NCI-H1105 (cell line): Measurements from ENCODE around the gene MEX3A.
A peak's percentile ranks its signal among the peaks of the same experiment; 100 is the strongest.
"Not testable (repeated sequence)": the region's sequence is repeated elsewhere in the genome, so short reads cannot be mapped to it uniquely, and the experiment has no call there.

Experiments
- DNase-seq: peaks from one replicate; lab custom pipeline; 2025; lab: John Stamatoyannopoulos, UW

Gene MEX3A, protein sequence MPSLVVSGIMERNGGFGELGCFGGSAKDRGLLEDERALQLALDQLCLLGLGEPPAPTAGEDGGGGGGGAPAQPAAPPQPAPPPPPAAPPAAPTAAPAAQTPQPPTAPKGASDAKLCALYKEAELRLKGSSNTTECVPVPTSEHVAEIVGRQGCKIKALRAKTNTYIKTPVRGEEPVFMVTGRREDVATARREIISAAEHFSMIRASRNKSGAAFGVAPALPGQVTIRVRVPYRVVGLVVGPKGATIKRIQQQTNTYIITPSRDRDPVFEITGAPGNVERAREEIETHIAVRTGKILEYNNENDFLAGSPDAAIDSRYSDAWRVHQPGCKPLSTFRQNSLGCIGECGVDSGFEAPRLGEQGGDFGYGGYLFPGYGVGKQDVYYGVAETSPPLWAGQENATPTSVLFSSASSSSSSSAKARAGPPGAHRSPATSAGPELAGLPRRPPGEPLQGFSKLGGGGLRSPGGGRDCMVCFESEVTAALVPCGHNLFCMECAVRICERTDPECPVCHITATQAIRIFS

GRCh38 chr1:156082309-156083091, at the start of gene MEX3A:
TSS of gene MEX3A (minus strand) at chr1:156082465. CDS start at chr1:156081998, 467 bp downstream.
- DNase-seq = peak; percentile 78

GRCh38 chr1:156130578-156130942, 48.3 kb upstream of the MEX3A start:
- DNase-seq = no peak

DNA sequence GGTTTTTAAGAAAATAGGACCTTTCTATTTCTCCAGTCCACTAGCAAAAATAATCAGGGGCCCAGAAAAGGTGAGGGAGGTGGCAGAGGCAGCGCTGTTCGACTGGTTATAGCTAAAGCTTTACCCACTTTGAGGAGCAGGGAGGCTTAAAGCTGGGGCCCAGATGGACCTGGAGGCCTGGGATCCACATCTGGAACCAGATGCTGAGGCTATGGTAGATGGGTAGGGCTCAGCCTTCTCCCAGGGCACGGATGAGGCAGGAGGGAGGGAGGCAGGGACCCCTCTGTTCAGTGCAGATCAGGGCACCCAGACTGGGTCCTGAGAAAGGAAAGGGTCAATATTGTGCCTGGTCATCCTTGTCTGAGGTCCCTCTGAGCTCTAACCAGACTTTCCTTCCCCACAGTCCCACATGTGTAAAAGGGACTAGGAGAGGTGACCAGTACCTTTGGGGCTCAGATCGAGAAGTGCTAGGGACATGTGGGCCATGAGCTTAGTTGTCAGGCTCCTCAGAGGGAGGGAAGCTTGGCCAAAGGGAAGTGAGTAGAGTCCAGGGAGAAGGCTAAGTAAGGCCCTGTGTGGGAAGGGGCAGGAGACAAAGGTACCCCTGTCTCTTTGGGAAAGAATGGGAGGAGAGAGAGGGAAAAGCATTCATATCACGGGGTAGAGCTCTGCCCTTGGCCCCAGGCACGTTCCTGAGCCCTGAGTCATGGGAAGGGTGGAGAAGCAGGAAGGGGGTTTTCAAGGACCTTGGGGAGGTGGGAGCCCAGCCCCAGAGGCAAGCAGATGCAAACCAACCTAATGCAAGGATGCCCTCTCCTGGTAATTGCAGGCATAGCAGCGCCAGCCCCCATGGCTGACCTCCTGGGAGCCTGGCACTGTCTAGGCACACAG, 47.7 kb upstream of the MEX3A start:
- DNase-seq = peak; percentile 56

GRCh38 chr1:156128654-156129597, 46.7 kb upstream of the MEX3A start:
- no peak for DNase-seq

DNA sequence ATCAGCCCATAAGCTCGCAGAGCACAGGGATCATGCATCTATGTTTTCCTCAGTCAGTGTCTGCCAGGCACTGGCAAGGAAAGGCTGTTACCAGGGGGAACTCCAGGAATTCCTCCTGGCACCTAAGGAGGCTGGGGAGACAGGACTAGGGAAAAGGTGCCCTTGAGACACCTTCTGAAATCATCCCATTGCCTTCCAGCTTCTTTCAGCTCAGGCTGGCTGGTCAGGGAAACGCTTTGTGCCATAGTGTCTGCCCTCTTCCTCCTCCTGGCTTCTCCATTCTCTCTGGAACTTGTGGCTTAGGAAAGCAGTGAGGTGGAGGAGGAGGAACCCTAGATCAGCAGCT, 46.0 kb upstream of the MEX3A start:
- DNase-seq = no peak

DNA sequence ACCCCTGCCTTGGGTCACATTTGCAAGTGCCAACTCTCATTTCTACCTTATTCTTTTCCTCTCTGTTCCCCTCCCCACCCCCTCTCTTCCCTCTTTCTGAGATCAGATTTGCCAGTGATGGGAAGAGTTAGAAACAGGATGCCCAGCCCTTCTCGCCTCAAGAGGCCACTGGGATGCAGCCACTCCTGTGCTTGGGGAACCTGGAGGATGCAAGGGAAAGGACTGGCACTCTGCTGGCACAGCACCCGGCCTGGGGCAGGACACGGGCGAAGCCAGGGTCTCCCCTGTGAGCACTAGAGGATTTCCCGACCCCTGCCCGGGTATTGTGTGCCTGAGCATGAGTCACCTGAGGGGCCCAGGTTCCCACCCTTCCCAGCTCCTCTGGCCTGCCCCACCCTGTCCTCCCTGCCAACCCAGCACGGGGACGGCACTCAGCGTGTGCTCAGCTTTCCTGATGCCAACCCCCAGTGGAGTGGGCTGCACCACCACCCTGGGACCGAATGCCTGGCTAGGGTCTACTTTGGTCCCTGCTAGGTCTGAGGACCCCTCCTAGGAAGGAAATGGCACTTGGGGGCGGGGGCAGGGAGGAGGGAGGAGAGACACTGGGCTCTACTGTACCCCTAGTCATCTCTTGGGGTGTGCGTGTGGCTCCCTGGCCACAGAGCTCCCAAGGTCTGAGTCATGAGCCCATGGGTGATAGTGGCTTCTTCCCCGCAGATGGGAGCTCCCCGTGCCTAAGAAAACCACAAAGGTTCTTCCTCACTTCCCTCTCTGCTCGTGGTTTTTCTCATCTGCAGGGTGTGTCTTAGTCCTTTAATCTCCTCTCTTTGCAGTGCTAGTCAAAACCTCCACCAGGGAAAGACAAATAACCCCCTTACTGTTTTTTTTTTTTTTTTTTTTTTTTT, 44.6 kb upstream of the MEX3A start:
- DNase-seq = no peak

GRCh38 chr1:156126043-156126629, 43.9 kb upstream of the MEX3A start:
- no peak for DNase-seq

GRCh38 chr1:156125544-156125943, 43.3 kb upstream of the MEX3A start:
- DNase-seq = not testable (repeated sequence)

DNA sequence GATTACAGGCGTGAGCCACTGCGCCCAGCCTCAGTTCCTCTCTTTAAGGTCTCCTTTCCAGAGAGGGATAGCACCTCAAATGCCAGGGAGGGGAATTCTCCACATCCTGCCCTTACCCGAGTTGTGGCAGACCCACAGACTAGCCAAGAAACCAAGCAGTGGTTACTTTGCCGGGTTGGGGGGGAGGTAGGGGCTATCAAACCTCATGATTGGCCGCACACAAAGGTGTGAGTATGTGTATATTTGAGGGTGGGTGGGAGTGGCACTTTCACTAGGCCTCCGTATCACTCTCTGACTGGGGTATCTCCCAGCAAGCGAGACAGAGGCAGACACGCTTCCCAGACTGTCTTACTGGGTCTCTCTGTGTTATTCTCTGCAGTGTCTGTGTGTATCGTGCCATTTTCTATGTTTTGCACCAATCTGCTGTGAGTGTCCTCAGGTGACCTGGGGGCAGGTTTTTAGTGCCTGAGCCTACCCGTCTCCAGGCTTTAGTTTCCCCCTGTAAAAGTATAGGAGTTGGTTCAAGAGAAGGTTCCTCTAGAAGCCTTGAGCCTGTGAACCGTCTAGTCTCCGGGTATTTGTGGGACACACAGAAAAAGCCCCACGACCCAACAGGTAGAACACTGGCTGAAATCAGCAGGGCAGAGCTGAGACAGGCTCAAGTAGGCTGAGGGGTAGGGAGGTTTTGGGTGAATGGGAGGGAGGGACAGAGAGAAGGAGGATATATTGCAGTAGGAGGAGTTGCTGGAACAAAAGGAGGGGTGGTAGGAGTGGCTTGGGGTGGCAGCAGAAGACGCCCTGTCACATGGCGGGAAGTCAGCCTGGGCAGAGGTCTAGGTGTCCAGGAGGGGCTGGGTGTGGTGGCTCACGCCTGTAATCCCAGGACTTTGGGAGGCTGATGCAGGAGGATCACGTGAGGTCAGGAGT, 42.6 kb upstream of the MEX3A start:
- no peak for DNase-seq

DNA sequence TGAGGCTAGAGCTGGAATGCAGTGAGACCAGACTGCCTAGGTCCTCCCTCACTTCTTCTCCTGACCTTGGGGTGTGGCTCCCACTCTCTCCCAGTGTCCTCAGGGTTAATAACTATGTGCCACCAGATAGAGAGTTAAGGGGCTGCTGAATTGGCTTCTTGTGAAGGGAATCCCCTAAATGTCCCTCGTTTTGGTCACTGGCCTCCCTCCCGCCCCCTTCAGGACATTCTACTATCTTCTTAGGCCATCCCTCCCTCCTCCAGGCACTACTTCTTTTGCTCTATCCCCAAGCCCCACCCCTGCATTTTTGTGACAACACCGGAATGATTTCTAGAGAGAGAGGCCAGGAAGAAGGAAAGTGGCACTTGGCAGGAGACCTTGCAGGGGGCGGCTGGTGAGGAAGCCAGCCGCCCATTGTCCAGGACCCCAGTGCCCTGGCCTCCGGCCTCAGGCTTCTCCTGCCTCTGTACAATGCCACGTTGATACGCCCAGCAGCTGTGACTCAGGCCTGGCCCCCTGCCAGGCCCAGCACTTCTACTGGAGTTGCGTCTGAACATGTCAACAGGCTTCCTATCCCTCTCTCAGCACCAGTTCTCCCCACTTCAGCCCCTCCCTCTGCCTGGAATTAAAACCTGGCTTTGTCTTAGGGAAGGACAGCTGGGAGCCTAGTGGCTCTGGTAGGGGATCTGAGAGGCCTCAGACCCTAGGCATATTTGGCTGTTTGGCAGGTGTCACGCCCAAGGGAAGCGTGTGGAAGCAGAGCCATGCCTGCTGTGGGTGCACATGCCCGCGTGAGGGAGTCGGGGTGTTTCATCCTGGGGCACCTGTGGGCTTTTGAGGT, 41.3 kb upstream of the MEX3A start:
- peak; percentile 99 for DNase-seq

DNA sequence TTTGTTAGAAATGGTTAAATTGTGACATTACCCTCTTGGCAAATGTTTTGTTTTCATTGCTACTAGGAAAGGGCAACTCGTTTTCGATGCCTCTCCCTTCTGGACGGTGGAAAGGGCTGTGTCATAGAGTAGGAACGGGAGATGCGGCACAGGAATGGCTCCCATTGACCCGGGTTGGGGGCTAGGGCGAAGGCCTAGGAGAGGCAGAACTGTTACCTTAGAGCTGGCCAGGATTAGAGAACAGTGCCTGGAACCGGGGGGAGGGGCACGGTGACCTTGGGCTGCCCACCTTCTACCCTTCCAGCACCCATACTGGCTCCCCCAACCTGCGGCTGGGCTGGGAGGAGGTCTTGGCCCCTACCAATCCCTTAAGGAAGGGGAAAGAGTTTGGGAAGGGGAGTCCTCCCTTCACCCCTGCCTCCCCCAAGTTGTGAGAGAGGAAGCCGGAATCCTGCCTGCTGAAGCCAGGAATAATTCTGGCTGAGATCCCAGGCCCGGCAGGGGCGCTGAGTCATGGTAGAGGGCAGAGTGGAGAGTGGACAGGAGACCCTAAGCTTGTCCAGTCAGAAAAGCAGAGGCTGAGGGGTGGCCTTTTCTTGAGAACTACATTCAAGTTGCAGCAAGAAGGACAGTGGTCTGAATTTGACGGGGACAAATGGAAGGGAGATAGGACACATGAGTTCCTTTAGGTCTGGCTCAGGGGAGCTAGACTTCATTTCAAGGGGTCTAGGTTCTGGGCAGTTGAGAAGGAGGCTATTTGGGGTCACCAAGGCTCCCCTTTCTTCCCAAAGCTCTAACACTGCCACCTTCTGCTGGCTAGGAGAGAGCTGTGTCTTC, 40.5 kb upstream of the MEX3A start:
- no peak for DNase-seq

GRCh38 chr1:156122086-156122485, 39.8 kb upstream of the MEX3A start:
- DNase-seq = no peak

DNA sequence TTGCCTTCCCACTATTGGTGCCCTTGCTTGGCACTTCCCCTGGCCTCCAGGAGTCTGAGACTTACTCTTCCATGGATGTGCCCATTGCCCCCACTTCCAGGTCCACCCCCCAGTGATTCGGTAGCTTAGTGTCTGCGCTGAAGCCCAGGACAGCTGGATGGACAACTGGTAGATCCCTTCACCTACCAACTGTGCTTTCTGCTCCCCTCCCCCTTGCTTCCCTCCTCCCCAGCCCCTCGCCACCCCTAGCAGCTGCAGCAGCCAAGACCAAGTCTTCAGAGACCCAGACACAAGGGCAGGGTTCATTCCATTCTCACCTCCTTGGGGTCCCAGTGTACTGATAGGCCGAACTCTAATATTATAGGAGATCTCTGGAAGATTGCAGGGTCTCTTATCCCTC, 39.2 kb upstream of the MEX3A start:
- no peak for DNase-seq

DNA sequence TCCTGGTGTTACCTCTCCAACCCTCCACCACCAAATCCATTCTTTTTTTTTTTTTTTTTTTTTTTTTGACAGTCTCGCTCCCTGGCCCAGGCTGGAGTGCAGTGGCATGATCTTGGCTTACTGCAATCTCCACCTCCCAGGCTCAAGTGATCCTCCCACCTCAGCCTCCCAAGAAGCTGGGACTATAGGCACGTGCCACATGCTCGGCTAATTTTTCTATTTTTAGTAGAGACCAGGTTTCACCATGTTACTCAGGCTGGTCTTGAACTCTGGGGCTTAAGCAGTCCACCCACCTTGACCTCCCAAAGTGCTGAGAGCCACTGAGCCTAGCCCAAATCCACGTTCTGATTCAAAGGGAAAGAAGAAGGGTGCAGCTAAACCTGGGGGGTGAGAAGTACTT, 38.7 kb upstream of the MEX3A start:
- not testable (repeated sequence) for DNase-seq

DNA sequence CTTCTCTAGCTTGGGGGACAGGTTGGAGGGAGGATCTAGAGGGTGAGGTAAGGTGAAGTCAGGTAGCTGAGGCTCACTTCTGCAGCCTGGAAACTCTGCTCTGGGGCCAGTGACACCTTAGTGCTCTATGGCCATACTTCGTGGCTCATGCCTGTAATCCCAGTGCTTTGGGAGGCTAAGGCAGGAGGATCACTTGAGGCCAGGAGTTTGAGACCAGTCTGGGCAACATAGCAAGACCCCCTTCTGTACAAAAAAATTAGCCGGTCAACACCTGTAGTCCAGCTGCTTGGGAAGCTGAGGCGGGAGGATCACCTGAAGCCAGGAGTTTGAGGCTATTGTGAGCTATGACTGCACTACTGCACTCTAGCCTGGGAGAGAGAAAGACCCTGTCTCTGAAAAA, 38.1 kb upstream of the MEX3A start:
- no peak for DNase-seq

DNA sequence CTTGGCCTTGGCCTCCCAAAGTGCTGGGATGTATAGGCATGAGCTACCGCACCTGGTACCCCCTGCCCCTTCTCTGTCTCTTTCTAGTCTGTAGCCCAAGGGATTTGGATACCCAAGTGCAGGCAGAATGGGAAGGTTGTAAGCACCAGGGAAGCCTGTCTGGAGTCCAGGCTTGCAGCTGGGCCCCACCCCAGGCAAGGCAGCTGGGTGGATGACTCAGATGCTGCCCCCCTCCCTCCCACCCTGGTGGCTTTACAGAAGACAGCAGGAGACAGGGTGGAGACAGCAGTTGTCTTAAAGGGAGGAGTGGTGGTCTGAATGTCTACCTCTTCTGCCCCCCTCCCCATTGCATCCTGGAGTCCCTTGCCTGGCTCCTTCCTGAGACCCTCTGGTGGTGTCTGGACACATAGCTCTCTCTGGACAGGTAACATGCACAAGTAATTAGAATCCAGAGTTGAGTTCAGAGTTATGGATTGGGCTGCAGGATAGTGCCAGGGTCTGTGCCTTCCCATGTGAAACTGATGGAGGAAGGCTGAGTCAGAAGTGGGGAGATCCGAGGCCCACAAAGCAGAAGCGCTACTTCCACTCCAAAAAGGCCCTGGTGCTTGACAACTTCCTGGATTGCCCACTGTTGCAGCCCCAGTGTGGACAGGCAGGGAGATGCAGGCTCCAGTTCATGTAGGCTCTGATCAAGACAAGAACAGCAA, 37.4 kb upstream of the MEX3A start:
- DNase-seq = no peak
